DLD1 (cell line): ENCODE measurements around the gene PREX1.
"Not testable (repeated sequence)": the region's sequence is repeated elsewhere in the genome, so short reads cannot be mapped to it uniquely, and the experiment has no call there.

Experiments used
- in situ Hi-C: cut with HindIII; loops from 2 replicates; pipeline ENCODE4 v1.10.0; 2017; ENCODE audit warnings: low sequenced_read_pairs

Gene PREX1

DNA sequence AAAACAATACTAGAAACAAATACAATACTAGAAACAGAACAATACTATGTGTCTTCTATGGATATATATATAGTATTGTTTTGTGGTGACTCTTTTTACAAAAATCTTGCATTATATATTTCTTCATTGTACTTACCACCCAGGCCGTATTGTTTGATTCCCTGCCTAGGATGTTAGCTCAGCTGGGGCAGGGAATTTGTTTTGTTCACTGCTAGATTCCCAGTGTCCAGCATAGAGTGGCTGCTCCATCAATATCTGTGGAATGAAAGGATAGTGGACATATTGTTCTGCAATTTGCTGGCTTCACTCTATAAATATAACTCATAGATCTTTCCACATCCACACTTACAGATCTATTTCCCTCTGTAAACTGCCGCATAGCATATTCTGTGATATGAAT is 21.5 kb upstream of the PREX1 start:
- in situ Hi-C loops: no loop called here

DNA sequence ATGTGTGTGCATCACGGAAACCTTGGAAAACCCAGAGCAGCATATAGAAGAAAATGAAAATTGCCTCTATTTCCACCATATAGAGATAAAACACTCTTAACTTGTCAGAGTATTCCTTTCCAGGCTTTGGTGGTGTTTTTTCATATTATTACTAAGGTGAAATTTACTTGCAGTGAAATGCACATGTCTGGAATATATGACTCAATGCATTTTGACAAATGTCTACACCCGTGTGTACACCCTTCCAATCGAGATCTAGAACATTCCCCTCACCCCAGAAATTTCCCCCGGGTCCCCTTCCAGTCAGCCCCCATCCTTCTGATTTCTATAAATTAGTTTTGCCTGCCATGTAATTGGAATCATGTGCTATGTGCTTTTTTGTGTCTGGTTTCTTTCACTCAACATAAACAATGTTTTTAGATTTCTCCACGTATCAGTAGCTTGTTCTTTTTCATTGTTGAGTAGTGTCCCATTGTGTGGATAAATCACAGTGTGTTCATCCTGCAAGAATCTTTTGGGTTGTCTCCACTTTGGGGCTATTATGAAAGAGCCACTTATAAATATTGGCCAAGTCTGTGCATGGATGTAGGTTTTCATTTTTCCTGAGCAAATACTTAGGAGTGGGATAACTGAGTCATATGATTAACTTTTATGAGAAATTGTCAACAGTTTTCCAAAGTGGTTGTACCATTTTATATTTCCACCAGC is 19.9 kb upstream of the PREX1 start:
- in situ Hi-C loops: no loop called here

DNA sequence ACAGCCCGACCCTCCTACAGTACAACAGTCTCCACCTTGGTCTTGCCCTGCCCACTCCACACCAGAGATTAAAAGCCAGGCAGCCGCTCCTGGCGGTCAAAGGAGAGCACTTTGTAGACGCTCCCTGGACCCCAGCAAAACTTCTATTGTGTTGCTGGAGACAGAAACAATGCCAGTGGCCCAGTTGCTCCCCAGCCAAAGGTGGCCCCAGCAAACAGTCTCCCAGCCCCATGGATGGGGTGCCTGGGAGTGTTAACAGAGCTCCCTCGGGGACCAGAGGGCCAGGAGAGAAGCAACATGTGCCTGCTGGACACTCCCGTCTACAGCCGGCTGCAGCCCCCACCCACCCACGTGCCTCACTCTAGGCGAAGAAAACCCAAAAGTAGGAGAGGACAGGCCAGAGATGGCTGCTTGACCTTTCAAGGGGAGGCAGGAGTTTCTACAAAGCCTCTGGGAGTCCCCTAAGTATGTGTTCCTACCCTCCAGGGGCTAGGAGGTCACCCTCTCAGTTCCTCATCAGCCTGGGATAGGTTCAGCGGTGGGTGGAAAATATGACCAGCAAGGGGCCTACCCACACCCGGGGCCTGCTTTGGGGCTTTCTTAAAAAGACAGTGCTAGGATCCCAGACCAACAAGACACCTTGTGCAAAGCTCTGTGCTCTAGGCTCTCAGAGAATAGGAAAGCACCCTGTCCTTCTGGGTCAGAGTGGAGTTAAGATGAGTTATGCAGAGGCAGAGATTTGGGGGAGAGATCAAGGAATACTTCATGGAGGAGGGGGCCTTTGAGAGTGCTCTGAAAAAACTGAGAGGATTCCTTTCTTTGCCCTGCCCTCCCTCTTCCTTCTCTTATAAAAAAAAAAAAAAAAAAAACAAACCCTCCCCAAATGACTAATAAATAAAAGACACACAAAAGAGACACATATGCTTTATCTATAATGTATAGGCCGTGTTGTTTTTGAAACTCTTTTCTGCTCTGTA is 19.0 kb upstream of the PREX1 start:
- in situ Hi-C loops: no loop called here

DNA sequence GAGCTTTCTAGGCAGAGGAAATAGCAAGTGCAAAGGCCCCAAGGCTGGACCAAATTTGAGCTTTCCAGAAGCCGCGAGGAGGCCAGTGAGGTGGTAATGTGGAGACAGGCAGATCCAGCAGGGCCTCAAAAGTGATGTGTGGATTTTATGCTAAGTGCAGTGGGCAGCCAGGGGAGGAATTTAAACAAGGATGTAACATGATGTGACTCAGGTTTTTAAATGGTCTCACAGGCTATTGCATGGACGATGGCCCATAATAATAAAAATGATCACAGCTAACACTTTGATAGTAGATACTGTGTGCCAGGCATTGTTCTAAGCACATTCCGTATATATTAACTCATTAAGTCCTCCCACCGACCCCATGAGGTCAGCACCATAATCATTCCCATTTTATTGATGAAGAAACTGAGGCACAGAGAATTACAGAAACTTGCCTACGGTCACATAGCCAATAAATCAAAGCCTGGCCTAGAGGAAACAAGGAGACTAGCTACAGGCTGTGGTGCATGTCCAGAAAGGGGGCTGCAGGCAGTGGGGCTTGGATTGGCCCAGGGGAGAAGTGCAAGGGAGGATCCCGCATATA is 18.0 kb upstream of the PREX1 start:
- in situ Hi-C loops: no loop called here

DNA sequence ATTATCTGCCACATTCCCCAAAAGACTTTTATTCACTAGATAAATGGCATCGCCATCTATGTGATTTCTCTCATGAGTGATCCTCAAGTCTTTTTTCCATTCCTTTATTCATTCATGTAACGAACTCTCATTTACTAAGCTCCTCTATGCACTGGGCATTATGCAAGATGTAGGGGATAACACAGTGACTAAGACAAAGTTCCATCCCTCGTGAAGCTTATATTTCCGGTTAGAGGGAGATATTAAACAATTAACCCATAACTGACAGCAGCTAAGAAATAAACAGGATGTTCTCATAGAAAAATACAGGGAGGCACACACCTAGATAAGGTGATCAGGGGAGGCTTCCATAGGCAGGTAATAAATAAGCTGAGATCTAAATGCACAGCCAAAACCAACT is 17.2 kb upstream of the PREX1 start:
- in situ Hi-C loops: no loop called here

DNA sequence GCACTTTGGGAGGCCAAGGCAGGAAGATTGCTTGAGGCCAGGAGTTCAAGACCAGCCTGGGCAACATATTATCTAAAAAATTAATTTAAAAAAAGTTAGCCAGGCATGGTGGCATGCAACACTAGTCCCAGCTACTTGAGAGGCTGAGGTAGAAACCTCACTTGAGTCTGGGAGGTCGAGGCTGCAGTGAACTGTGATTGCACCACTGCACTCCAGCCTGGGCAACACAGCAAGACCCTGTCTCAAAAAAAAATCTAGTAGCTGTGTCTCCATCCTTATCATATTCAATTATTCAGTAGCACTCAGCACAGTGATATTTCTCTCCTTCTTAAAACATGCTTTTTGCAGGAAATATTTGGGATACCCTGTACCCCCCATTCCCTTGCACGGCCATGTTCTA is 16.1 kb upstream of the PREX1 start:
- in situ Hi-C loops: not testable (repeated sequence)

DNA sequence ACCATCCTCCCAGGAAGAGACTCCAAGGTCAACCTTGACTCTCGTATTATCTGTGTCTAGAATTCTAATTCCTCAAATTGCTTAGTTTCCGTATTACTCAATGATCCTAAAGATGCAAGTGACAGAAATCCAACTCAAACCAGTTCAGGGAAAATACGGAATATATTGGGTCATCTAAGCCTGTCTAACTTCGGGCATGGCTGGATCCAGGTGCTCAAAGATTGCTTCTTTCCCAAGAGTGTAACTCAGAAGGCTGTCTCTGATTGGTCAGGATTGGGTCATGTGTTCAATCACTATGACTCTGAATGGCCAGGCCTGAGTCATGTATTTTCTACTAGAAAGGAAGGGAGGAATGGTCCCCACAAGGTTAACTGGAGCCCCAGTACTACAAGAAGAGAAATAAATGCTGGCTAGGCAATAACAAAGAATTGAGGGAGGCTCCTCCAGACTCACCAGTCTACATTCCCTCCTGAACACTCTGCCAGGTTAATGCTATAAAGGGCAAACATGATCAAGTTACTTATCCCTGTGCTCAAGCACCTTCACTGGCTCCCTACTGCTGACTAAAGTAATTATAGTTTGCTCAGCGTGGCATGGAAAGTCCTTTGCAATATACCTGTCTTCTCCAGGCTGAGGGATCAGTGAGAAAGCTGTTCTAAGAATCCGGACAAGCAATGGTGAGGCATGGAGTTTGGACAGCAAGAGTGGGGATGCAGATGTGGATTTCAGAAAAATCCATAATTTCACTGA is 15.4 kb upstream of the PREX1 start:
- in situ Hi-C loops: no loop called here

DNA sequence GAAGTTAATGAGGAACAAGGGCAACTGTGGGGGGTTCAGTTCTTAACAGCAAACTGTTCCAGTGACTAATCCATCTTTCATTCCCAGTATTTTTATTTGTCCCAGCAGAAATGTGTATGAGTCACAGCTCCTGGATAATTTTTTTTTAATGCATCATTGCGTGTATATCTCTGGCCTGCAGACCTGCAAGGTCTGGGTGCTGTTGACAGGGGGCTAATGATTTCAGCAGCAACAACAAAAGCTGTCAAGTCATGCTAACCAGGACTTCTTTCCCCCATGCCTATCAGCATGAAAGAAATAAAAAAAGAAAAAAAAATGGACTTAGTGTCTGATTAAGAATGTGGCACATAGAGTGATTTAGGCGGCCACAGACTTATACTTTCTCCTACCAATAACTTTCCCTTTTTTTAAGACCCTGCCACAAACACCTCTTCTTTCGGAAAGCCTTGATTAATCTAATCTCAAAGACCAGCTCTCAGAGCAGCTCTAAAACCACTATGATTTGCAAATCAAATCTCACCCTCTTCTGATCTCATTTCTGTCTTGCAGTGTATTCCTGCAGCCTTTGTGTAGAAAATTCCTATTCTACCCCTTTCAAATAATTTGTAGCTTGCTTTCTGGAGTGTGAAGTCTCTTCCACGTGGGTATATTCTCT is 14.2 kb upstream of the PREX1 start:
- in situ Hi-C loops: no loop called here

DNA sequence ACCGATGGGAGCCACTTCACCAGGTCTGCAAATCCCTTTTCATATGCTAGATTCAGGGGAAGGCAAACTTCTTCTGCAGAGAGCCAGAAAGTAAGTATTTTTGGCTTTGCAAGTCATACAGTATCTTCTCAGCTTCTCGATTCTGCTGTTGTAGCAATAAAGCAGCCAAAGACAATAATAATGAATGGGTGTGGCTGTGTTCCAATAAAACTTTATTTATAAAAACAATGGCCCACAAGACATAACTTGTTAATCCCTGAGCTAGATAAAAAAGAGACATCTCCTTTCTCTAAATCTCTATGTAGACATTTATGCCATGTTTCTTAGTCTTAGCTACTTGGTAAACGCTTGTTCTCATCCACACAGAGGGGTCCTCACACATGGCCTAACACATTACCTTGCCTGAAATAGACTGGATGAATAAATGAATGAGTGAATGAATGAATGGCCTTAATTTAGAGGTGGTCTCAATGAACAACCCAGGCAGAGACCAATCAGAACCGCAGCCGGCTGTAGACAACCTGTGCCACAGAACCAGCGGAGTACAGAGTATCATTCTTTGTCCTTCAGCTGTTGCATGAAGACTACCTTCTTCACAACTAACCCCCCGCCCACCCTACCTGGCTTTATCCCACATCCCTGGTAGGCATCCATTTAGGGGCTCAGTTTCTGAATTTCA is 13.5 kb upstream of the PREX1 start:
- in situ Hi-C loops: no loop called here

DNA sequence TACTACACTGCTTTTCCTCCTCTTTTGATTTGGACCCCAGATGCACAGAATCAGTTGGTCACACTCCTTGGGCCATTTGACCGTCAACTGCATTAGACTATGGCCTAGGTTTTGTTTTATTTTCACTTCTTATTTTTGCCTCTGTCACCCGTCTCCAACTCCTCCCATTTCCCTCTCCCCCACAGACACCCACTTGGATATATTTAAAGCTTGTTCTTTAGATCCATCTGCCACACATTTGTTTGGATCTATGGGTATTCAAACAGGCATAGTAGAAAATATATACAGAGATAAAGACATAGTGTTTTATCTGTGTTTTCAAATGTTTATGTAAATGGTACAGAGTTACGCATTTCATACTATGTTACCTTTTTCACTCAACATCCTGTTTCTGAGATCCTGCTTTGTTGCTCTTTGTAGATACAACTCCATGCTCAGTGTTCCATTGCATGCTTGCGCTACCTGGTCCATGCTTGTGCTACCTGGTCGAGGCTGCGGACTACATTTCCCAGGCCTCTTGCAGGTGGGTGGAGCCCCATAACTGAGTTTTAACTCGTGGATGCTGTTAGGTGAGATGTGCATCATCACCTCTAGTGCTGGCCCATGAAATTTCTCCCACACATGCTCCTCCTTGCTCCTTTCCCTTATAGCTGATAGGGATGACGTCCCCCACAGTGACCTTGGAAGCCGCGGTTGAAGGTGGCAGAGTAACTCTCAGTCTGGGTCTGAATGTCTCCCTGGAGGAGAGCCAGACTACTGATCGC is 11.5 kb upstream of the PREX1 start:
- in situ Hi-C loops: no loop called here

DNA sequence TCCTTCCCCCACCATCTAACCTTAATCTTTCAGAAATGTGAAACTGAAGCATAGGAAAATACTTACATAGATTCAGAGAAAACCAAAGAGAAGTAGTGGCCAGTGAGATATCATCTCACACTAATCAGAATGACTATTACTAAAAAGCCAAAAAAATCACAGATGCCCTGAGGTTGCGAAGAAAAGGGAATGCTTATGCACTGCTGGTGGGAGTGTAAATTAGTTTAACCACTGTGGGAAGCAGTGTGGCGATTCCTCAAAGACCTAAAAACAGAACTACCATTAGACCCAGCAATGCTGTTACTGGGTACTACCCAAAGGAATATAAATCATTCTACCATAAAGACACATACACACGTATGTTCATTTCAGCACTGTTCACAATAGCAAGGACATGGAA is 9.2 kb upstream of the PREX1 start:
- in situ Hi-C loops: no loop called here

DNA sequence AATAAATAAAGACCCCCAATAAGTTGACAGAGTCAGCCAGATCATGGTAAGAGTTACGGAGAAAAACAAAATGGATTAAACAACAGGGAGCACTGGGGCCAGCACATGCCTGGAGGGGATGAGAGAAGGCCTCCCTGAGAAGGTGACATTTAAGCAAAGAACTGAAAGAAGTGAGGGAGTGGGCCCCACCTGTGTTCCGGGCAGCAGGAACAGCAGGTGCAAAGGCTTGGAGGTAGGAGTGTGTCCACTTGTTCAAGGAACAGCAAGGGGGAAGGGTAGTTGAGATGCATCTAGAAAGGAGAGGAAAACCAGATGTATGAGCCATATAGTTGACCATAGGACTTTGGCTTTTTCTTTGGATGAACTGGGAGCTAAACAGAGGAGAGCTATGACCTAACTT is 7.6 kb upstream of the PREX1 start:
- in situ Hi-C loops: no loop called here

DNA sequence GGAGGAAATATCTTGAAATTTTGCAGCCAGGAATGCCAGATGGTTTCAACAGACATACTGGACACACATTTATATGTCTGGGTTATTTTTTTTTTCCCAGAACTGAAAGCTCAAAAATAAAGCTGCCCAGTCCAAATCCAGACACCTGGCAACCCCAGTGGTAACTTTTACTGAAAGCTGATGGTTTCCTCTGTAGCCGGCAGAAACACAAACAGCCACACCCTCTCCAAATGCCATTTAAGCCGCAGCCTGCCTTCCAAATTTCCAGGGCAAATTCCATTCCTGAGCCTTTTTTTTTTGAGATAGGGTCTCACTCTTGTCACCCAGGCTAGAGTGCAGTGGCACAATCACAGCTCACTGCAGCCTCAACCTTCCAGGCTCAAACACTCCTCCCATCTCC is 6.5 kb upstream of the PREX1 start:
- in situ Hi-C loops: no loop called here

DNA sequence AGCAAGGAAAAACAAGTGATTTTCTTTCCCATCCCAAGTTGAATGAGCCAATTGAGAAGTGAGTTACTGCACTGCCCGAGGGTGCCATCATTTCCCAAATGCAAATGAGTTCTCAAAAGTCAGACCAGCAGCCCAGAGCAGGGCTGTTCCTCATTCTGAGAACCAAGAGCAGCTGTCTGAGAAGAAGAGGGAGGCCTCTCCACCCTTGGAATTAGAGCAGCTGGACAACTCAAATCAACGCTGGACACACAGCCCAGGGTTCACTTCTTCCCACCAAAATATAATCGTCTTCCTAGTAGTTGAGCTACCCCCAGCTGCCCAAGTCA is 4.6 kb upstream of the PREX1 start:
- in situ Hi-C loops: no loop called here

DNA sequence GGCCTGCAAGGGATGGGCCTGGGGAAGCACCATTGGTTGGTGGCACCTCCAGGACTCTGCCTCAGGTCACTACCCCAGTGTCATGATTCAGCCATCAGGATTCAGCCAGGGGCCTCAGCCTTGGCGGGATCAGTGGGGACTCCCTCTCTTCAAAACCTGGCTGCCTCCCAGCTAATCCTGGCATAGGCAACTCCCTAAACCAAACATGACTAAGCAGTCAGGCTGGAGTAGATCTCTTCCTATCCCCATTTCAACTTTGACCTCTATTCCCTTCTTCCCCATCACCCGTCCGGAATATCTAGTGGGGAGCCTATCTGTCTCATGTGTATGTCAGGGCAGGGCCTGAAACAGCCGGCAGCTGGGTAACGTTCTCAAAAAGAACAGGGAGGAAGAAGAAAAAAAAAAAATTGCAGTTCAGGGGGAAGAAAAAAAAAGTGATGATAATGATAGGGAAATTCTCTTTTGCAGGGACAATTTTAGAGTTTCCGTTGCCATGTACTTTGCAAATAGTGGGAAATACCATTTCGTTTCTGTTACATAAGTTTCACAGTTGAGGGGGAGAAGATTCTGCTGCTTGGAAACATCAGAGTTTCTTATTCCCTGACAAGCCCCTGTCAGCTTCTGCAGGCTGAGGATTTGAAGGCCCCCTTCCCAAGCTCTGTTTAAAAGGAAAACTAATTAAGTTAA is 4.1 kb upstream of the PREX1 start:
- in situ Hi-C loops: no loop called here

DNA sequence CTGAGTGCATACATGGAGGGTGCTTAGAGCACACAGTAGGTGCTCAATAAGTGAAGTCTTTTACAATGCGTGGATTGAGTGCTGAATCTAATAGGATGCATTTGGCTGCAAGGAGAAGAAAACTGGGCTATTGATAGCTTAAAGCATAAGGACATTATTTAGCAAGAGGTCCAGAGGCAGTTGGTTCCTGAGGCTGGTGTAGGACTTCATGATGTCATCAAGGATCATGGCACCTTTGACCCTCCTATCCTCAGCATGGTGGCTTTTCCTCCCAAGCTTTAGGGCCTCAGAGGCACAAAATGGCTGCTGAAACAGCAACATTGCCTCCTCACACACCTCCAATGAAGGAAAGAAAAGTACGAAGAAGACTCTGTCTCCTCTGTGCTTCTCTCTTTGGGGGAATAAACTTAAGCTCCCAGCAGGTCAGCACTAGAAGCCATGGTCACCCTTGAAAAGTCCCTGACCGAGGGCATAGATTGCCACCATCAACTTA is 3.1 kb upstream of the PREX1 start:
- in situ Hi-C loops: no loop called here

DNA sequence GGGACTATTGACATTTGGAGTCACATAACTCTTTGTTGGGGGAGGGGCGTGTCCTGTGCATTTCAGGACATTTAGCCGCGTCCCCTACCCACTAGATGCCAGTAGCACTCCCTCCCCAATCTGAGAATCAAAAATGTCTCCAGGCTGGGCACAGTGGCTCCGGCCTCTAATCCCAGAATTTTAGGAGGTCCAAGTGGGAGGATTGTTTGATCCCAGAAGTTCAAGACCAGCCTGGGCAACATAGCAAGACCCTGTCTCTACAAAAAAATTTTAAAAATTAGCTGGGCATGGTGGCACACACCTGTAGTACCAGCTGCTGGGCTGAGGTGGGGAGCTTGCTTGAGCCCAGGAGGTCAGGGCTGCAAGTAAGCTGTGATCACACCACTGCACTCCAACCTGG is 2.1 kb upstream of the PREX1 start:
- in situ Hi-C loops: no loop called here

DNA sequence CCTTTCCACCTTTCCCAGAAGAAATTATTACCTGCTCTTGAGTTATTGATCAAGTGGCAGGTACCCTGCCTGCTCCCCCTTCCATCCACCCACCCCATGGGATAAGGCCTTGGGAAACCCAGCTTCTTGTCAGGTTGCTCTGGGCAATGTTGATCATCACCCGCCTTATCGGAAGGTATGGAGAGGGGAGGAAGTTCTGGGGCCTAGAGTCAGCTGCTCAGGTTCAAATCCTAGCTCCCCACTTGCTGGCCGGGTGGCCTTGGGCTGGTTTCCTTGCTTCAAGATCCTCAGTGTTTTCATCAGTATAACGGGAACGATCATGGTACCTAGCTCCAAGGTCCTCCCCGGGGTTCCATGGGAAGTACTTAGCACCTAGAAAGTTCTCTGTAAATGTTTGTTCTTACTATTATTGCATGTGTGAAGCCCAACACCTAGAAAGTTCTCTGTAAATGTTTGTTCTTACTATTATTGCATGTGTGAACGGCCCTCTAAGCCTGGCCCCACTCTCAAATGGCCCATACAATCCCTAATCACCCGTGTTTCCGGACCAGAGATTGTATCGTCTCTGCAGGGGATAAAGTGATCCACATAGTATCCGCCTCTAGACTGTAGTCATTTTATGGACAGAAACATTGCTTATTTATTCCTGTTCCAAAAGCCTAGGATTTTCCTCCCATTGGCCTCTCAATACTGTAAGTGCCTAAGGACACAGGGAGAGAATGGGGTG is 1.1 kb upstream of the PREX1 start:
- in situ Hi-C loops: no loop called here
